IMR-90 (cell line): ENCODE measurements around the gene MEX3A. TPM values are rescaled to one million over a fixed set of nuclear protein-coding genes. Genes with fewer than 3 reads are reported as not detected.

Experiments used
- ATAC-seq: fragments of 200-7000 bp; cut with Tn5 transposase; 2 replicates; pipeline ENCODE4 v1.9.1; 2020; ENCODE audit warnings: low read depth, mild to moderate bottlenecking, moderate library complexity
- BruUV-seq: library from RNA; stranded (reverse); fragments of 400-500 nt; replicated peaks from 2 replicates; lab custom pipeline; 2021; lab: Mats Ljungman, UMichigan
- CTCF ChIA-PET: fragments of 300-600 bp; formaldehyde crosslinking; extraction: SDS; loops from one replicate; lab custom pipeline; 2021; ENCODE audit warnings: antibody characterized with exemption; lab: Yijun Ruan, JAX
- POLR2A ChIA-PET: fragments of 300-600 bp; sonication (Branson Sonifier 250); formaldehyde crosslinking; loops from one replicate; lab custom pipeline; 2022; ENCODE audit warnings: antibody characterized with exemption; ENCODE audit not compliant: unreplicated experiment; lab: Charles Lee
- DNase-seq: peaks from one replicate; pipeline ENCODE4 v3.0.0; 2013
- H2AFZ ChIP-seq: replicated peaks from 2 replicates; pipeline ENCODE3; 2013; ENCODE audit warnings: low read length, mild to moderate bottlenecking; ENCODE audit not compliant: poor library complexity
- H2AK5ac ChIP-seq: 2 replicates; pipeline ENCODE4 v1.6.1; 2013; ENCODE audit warnings: low read depth, low read length, inconsistent platforms
- H2AK9ac ChIP-seq: replicated peaks from 2 replicates; pipeline ENCODE3; 2013; ENCODE audit warnings: mild to moderate bottlenecking, low read depth, low read length, moderate library complexity; ENCODE audit not compliant: poor library complexity
- H2BK120ac ChIP-seq: 2 replicates; pipeline ENCODE4 v1.6.1; 2013; ENCODE audit warnings: low read depth, low read length, inconsistent platforms
- H2BK15ac ChIP-seq: 3 replicates; pipeline ENCODE4 v1.6.1; 2013; ENCODE audit warnings: low read depth, low read length, inconsistent platforms
- H2BK20ac ChIP-seq: 2 replicates; pipeline ENCODE4 v1.6.1; 2013; ENCODE audit warnings: low read depth, mild to moderate bottlenecking, inconsistent platforms, low read length, moderate library complexity
- H2BK5ac ChIP-seq: 2 replicates; pipeline ENCODE4 v1.6.1; 2013; ENCODE audit warnings: mild to moderate bottlenecking, low read depth, low read length, inconsistent platforms; ENCODE audit not compliant: poor library complexity, severe bottlenecking
- H3K14ac ChIP-seq: replicated peaks from 2 replicates; pipeline ENCODE4 v1.6.1; 2013; ENCODE audit warnings: low read depth, low read length, inconsistent platforms
- H3K18ac ChIP-seq: 2 replicates; pipeline ENCODE4 v1.6.1; 2013; ENCODE audit warnings: low read depth, low read length, control low read depth
- H3K23ac ChIP-seq: 2 replicates; pipeline ENCODE4 v1.6.1; 2013; ENCODE audit warnings: low read depth, low read length, inconsistent platforms
- H3K27ac ChIP-seq: 2 replicates; pipeline ENCODE4 v1.5.1; 2013; ENCODE audit warnings: mild to moderate bottlenecking, control low read depth, low read length; ENCODE audit not compliant: insufficient read depth
- H3K27me3 ChIP-seq: 2 replicates; pipeline ENCODE4 v1.6.1; 2013; ENCODE audit warnings: low read length; ENCODE audit not compliant: control insufficient read depth, insufficient read depth
- H3K36me3 ChIP-seq: 2 replicates; pipeline ENCODE4 v1.6.1; 2013; ENCODE audit warnings: low read length, mixed read lengths; ENCODE audit not compliant: control insufficient read depth, insufficient read depth
- H3K4ac ChIP-seq: 2 replicates; pipeline ENCODE4 v1.6.1; 2013; ENCODE audit warnings: low read depth, low read length, inconsistent platforms
- H3K4me1 ChIP-seq: 2 replicates; pipeline ENCODE4 v1.6.1; 2013; ENCODE audit warnings: low read length, mixed read lengths; ENCODE audit not compliant: control insufficient read depth, insufficient read depth
- H3K4me2 ChIP-seq: 2 replicates; pipeline ENCODE4 v1.6.1; 2013; ENCODE audit warnings: low read depth, mild to moderate bottlenecking, control low read depth, low read length, moderate library complexity
- H3K4me3 ChIP-seq: 2 replicates; pipeline ENCODE4 v1.5.1; 2013; ENCODE audit warnings: low read depth, mild to moderate bottlenecking, control low read depth, low read length, moderate library complexity; ENCODE audit not compliant: insufficient read depth
- H3K56ac ChIP-seq: 2 replicates; pipeline ENCODE4 v1.6.1; 2013; ENCODE audit warnings: low read length, inconsistent platforms; ENCODE audit not compliant: insufficient read depth; ENCODE audit errors: extremely low read depth
- H3K79me1 ChIP-seq, 2 experiments: 2 replicates each; pipeline ENCODE4 v1.6.1; 2013; ENCODE audit warnings: low read length in 2 of 2, inconsistent platforms in 1 of 2, low read depth in 1 of 2
- H3K9ac ChIP-seq: 2 replicates; pipeline ENCODE4 v1.6.1; 2013; ENCODE audit warnings: low read depth, low read length, control low read depth
- H3K9me1 ChIP-seq: 2 replicates; pipeline ENCODE4 v1.6.1; 2013; ENCODE audit warnings: low read length, inconsistent platforms; ENCODE audit not compliant: insufficient read depth
- H3K9me3 ChIP-seq: 2 replicates; pipeline ENCODE4 v1.6.1; 2013; ENCODE audit warnings: low read length; ENCODE audit not compliant: control insufficient read depth, insufficient read depth
- H4K20me1 ChIP-seq: 2 replicates; pipeline ENCODE4 v1.6.1; 2013; ENCODE audit warnings: low read length, inconsistent platforms; ENCODE audit not compliant: insufficient read depth
- H4K5ac ChIP-seq: 2 replicates; pipeline ENCODE4 v1.6.1; 2013; ENCODE audit warnings: mild to moderate bottlenecking, low read depth, low read length, control low read depth
- H4K8ac ChIP-seq, 2 experiments: 2 replicates each; pipeline ENCODE4 v1.6.1; 2013; ENCODE audit warnings: low read depth in 2 of 2, low read length in 2 of 2, control low read depth in 1 of 2, inconsistent platforms in 1 of 2
- H4K91ac ChIP-seq: 2 replicates; pipeline ENCODE4 v1.6.1; 2013; ENCODE audit warnings: low read depth, low read length, inconsistent platforms; ENCODE audit not compliant: insufficient read depth
- BHLHE40 ChIP-seq: fragments of 150-350 bp; IDR thresholded peaks from 2 replicates; pipeline ENCODE4 v1.6.1; 2016; ENCODE audit warnings: mild to moderate bottlenecking, low read depth, low read length
- CEBPB ChIP-seq: IDR thresholded peaks from 2 replicates; pipeline ENCODE4 v1.6.1; 2012; ENCODE audit warnings: low read depth, low read length, improper control_type of control experiment
- CHD1 ChIP-seq: IDR thresholded peaks from 2 replicates; pipeline ENCODE4 v1.6.1; 2012; ENCODE audit warnings: low read depth, low read length, improper control_type of control experiment
- FOS ChIP-seq: fragments of 150-350 bp; IDR thresholded peaks from 2 replicates; pipeline ENCODE4 v1.6.1; 2016; ENCODE audit warnings: low read depth, low read length
- MAFK ChIP-seq: IDR thresholded peaks from 2 replicates; pipeline ENCODE4 v1.6.1; 2012; ENCODE audit warnings: low read depth, low read length, improper control_type of control experiment
- MAZ ChIP-seq: IDR thresholded peaks from 2 replicates; pipeline ENCODE4 v1.6.1; 2012; ENCODE audit warnings: low read depth, mild to moderate bottlenecking, low read length, improper control_type of control experiment, moderate library complexity, borderline replicate concordance
- NFE2L2 ChIP-seq: fragments of 150-350 bp; IDR thresholded peaks from 2 replicates; pipeline ENCODE4 v1.6.1; 2016; ENCODE audit warnings: low read depth, mild to moderate bottlenecking, low read length
- RCOR1 ChIP-seq: IDR thresholded peaks from 2 replicates; pipeline ENCODE4 v1.6.1; 2012; ENCODE audit warnings: mild to moderate bottlenecking, low read length, improper control_type of control experiment; ENCODE audit not compliant: insufficient replicate concordance
- RFX5 ChIP-seq: IDR thresholded peaks from 2 replicates; pipeline ENCODE4 v1.8.0; 2012; ENCODE audit warnings: low read depth, mild to moderate bottlenecking, low read length, moderate library complexity
- SMC3 ChIP-seq: fragments of 150-350 bp; IDR thresholded peaks from 2 replicates; pipeline ENCODE4 v1.6.1; 2016; ENCODE audit warnings: low read depth, mild to moderate bottlenecking, antibody characterized with exemption, low read length, moderate library complexity
- WGBS, 2 experiments: methylation state at CpG; one replicate each; pipeline versions ENCODE4 v1.1.5 to v1.1.7; 2013; ENCODE audit warnings: missing lambda C conversion rate in 2 of 2; ENCODE audit not compliant: insufficient read length in 1 of 2; ENCODE audit errors: extremely low coverage in 2 of 2; 5-methylcytosine and 5-hydroxymethylcytosine counted together
- dilution Hi-C: fragments of 300-500 bp; cut with HindIII; formaldehyde crosslinking; loops from one replicate; pipeline ENCODE4 v1.14.3; 2018; ENCODE audit warnings: low sequenced_read_pairs; ENCODE audit not compliant: unreplicated experiment
- in situ Hi-C: fragments of 300-500 bp; cut with MboI; formaldehyde crosslinking; loops from 3 replicates; pipeline ENCODE4 v1.14.3; 2019; ENCODE audit warnings: low sequenced_read_pairs, inconsistent platforms, mixed read lengths
- intact Hi-C: fragments of 100-400 bp; cut with micrococcal nuclease; formaldehyde crosslinking; loops from 2 replicates; pipeline ENCODE4 v1.10.0; 2022
- polyA plus RNA-seq, 3 experiments: library from polyadenylated mRNA; depleted of rRNA; stranded (reverse); fragments of >200 nt; gene quantifications; 2 replicates each; pipeline ENCODE4 v1.2.3, GENCODE V29; 2012; ENCODE audit warnings: low replicate concordance in 1 of 3
- total RNA-seq: library from RNA; depleted of rRNA; stranded (reverse); fragments of >200 nt; gene quantifications from 2 replicates; pipeline ENCODE4 v1.2.3, GENCODE V29; 2012
- TF ChIP-seq, protein P1 (sequence below): fragments of 150-350 bp; IDR thresholded peaks from 2 replicates; pipeline ENCODE4 v1.6.1; 2016; ENCODE audit warnings: low read depth, mild to moderate bottlenecking, low read length, moderate library complexity, borderline replicate concordance
- TF ChIP-seq, protein P2 (sequence below): fragments of 150-350 bp; IDR thresholded peaks from 2 replicates; pipeline ENCODE4 v1.6.1; 2017; ENCODE audit warnings: mild to moderate bottlenecking, antibody characterized with exemption, low read length, low read depth
- TF ChIP-seq, protein P3 (sequence below): conservative IDR thresholded peaks from 2 replicates; pipeline ENCODE4 v1.5.1; 2012; ENCODE audit warnings: mild to moderate bottlenecking, low read depth, low read length, improper control_type of control experiment

Gene MEX3A
- total and polyA plus RNA-seq, 2 of the 4 experiments (the other 2 are of a cell fraction): 2.3 to 9.0 TPM

DNA sequence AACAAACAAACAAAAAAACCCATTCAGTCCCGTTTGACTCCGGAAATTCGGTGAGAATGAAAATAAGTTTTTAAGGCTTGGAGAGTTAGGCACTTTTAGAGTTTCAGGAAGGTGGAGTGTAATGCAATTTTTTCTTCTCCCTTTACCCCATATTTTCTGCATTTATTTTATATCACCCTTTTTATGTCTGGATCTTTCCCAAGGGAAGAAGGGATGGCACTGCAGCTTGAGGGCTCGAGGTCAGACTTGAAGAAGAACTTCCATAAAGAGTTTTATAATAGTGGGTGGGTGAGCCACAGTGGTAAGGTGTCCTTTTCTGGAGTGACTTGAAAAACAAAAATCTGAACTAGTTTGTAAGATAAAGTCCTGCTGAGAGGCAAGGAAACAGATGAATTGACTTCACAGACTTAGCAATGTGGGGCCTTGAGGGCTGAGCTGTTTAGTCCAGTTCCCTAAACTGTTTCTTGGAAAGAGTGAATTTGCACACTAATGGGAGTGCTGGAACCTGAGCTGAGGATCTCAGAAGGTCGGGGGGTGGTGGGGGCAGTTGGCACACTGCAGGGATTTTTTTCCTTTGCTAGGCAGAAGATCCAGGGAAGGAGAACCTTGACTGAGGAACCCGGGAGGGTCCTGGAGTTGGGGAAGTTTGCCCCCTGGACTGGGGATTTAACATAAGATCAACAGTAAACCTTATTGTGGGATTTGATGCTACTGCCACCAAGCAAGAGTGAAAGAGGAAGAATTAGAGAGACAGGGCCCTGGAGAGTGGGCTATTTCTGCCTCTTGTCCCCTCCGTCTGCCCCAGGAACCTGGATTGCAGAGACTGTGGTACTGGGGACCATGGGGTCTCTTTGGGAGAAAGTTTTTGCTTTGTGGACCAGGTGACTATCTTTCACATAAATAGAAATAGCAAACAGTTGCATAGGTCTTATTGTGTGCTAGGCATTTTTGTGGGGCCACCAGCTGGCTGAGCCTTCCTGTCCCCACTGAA is 1.8 kb upstream of the MEX3A start:
- Histone ChIP-seq H3K79me1 (peaks cover 15 to 72% of the 10 kb centered on the region in 2 experiments), H2AK5ac (no peak overlapping the region), H3K4me3 (peak overlapping the region; percentile 71), H4K91ac (no peak overlapping the region), H3K4me1 (peaks cover 11% of the 10 kb centered on the region), H3K23ac (peak overlapping the region; percentile 48; the same call in 1 of the 2 replicates), H3K56ac (no peak overlapping the region), H3K9me1 (no peaks in the 10 kb centered on the region), H2BK15ac (no peak overlapping the region), H3K27me3 (no peaks in the 10 kb centered on the region), H3K4ac (no peak overlapping the region), H3K4me2 (peak overlapping the region; percentile 30; the same call in 1 of the 2 replicates), H3K14ac (no peak overlapping the region), H3K18ac (no peak overlapping the region), H3K27ac (no peak overlapping the region), H3K9me3 (no peaks in the 10 kb centered on the region), H3K36me3 (no peaks in the 10 kb centered on the region), H2AK9ac (no peak overlapping the region), H2BK5ac (no peak overlapping the region), H2AFZ (no peak overlapping the region), H3K9ac (no peak overlapping the region), H2BK20ac (no peak overlapping the region), H4K8ac (peak overlapping the region in 1 of 2 experiments; percentile 36; a peak in 1 of 4 replicates), H4K20me1 (peaks cover 7% of the 10 kb centered on the region), H2BK120ac (no peak overlapping the region), H4K5ac (no peak overlapping the region)
- 29% methylated on average over 1 of the region's 7 CpGs; no CpG with 5 or more reads in 1 of the 2 experiments for WGBS, 2 experiments
- in situ Hi-C loops (no loop called here), dilution Hi-C loops (no loop called here), intact Hi-C loops (no loop called here)
- ChIA-PET CTCF (no interaction called here), POLR2A (interaction anchor here (0.5 to 0.6 kb wide), 2 partner anchors 141 to 1802 kb away, joined by 4 to 9 read pairs; no protein-coding TSS in a partner anchor)
- no peak for DNase-seq
- ATAC-seq: no peak
- BruUV-seq: no TSS peak
- no peak for TF ChIP-seq RFX5
- TF ChIP-seq, protein P1, sequence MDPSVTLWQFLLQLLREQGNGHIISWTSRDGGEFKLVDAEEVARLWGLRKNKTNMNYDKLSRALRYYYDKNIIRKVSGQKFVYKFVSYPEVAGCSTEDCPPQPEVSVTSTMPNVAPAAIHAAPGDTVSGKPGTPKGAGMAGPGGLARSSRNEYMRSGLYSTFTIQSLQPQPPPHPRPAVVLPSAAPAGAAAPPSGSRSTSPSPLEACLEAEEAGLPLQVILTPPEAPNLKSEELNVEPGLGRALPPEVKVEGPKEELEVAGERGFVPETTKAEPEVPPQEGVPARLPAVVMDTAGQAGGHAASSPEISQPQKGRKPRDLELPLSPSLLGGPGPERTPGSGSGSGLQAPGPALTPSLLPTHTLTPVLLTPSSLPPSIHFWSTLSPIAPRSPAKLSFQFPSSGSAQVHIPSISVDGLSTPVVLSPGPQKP: no peak
- TF ChIP-seq, protein P2, sequence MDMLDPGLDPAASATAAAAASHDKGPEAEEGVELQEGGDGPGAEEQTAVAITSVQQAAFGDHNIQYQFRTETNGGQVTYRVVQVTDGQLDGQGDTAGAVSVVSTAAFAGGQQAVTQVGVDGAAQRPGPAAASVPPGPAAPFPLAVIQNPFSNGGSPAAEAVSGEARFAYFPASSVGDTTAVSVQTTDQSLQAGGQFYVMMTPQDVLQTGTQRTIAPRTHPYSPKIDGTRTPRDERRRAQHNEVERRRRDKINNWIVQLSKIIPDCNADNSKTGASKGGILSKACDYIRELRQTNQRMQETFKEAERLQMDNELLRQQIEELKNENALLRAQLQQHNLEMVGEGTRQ: no peak
- TF ChIP-seq RCOR1: no peak
- no peak for TF ChIP-seq CEBPB
- no peak for TF ChIP-seq SMC3
- TF ChIP-seq NFE2L2: no peak
- TF ChIP-seq CHD1: no peak
- TF ChIP-seq MAFK: no peak
- TF ChIP-seq, protein P3, sequence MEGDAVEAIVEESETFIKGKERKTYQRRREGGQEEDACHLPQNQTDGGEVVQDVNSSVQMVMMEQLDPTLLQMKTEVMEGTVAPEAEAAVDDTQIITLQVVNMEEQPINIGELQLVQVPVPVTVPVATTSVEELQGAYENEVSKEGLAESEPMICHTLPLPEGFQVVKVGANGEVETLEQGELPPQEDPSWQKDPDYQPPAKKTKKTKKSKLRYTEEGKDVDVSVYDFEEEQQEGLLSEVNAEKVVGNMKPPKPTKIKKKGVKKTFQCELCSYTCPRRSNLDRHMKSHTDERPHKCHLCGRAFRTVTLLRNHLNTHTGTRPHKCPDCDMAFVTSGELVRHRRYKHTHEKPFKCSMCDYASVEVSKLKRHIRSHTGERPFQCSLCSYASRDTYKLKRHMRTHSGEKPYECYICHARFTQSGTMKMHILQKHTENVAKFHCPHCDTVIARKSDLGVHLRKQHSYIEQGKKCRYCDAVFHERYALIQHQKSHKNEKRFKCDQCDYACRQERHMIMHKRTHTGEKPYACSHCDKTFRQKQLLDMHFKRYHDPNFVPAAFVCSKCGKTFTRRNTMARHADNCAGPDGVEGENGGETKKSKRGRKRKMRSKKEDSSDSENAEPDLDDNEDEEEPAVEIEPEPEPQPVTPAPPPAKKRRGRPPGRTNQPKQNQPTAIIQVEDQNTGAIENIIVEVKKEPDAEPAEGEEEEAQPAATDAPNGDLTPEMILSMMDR: no peak
- no peak for TF ChIP-seq BHLHE40
- TF ChIP-seq FOS: no peak
- TF ChIP-seq MAZ: no peak
